ENCODE results near the gene AAGAB.

DNA sequence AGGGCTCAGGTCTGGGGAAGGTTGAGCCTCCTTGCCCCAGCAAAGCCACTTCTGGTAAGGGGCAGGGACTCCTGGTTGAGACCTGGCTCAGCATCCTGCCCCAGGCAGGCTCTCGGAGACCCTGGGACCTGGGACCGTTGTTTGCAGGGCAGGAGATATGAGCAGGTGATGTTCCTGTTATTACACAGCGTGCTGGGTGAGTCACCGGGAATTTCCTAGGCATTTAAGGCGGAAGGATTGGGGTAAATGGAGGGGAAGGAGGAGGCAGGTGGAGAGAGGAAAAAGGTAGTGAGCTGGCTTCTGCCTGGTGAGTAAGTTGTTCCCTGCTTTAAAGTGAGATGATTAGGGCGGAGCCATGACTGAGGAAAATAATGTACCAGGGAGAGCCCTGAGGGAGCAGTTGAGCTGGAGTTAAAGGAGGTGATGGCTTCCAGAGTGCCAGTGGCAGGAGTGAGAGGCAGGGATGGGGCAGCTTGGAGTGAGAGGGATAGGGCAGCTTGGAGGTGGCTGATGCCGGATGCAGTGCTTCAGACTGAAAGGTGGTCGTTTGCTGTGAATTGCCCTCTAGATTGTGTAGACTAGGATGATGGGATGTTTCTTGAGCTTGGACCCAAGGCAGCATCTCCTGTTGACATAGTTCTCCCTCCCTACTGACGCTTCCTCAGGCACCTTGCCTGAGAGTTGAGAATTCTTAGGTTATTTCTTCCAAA, 79.4 kb downstream of the AAGAB start:
- TF ChIP-seq, protein P1, sequence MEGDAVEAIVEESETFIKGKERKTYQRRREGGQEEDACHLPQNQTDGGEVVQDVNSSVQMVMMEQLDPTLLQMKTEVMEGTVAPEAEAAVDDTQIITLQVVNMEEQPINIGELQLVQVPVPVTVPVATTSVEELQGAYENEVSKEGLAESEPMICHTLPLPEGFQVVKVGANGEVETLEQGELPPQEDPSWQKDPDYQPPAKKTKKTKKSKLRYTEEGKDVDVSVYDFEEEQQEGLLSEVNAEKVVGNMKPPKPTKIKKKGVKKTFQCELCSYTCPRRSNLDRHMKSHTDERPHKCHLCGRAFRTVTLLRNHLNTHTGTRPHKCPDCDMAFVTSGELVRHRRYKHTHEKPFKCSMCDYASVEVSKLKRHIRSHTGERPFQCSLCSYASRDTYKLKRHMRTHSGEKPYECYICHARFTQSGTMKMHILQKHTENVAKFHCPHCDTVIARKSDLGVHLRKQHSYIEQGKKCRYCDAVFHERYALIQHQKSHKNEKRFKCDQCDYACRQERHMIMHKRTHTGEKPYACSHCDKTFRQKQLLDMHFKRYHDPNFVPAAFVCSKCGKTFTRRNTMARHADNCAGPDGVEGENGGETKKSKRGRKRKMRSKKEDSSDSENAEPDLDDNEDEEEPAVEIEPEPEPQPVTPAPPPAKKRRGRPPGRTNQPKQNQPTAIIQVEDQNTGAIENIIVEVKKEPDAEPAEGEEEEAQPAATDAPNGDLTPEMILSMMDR (IDR thresholded peaks at IDR 0.05) = no peak
- TF ChIP-seq POLR2A (IDR thresholded peaks at IDR 0.05) = no peak
